Chondrocyte (in vitro differentiated cells): ENCODE measurements around the gene B4GAT1. TPM values are rescaled to one million over a fixed set of nuclear protein-coding genes. Genes with fewer than 3 reads are reported as not detected.
A peak's percentile ranks its signal among the peaks of the same experiment; 100 is the strongest.

Experiments
- DNase-seq: peaks from one replicate; pipeline ENCODE4 v3.0.0; 2021; ENCODE audit warnings: mixed read lengths, low spot score
- H3K27ac Mint-ChIP-seq: one replicate; pipeline ENCODE4 v1.8.0; 2021; ENCODE audit warnings: mild to moderate bottlenecking, moderate library complexity, mixed read lengths; ENCODE audit not compliant: unreplicated experiment
- H3K27me3 Mint-ChIP-seq: 2 replicates; pipeline ENCODE4 v1.8.0; 2021; ENCODE audit warnings: low read depth, mixed read lengths
- H3K36me3 Mint-ChIP-seq: 2 replicates; pipeline ENCODE4 v1.8.0; 2021; ENCODE audit warnings: low read depth, mixed read lengths
- H3K4me1 Mint-ChIP-seq: 2 replicates; pipeline ENCODE4 v1.8.0; 2021; ENCODE audit warnings: low read depth, mild to moderate bottlenecking, mixed read lengths
- H3K4me3 Mint-ChIP-seq: one replicate; pipeline ENCODE4 v1.8.0; 2021; ENCODE audit warnings: mild to moderate bottlenecking, moderate library complexity, mixed read lengths; ENCODE audit not compliant: unreplicated experiment
- H3K9me3 Mint-ChIP-seq: 2 replicates; pipeline ENCODE4 v1.8.0; 2021; ENCODE audit warnings: low read depth, mixed read lengths
- CTCF ChIP-seq: fragments of 200-600 bp; sonication (generic); IDR thresholded peaks from 2 replicates; pipeline ENCODE4 v1.5.0; 2021; ENCODE audit warnings: antibody characterized with exemption, mild to moderate bottlenecking, moderate library complexity
- long read RNA-seq: library from polyadenylated mRNA; stranded (forward); transcript quantifications from one replicate; pipeline ENCODE4 v2.0.0, GENCODE V29; 2021
- total RNA-seq: library from RNA; stranded (reverse); gene quantifications from 3 replicates; pipeline ENCODE4 v1.2.1, GENCODE V29; 2021

Gene B4GAT1
- total RNA-seq = 18.2 to 30.4 TPM (median 21.1 TPM) in 3 replicates
- long read RNA-seq, transcript B4GAT1-201 (2 exons, 2,072 nt) = major isoform, 48 of 63 reads
- long read RNA-seq, partial matches to known transcripts = 0 of 63 reads
- long read RNA-seq, other reads (novel, unspliced or antisense) = 15 of 63 reads

GRCh38 chr11:66347425-66348276 lies at the start of gene B4GAT1:
TSS of gene B4GAT1 (minus strand) at chr11:66347629. CDS start at chr11:66347545, 84 bp downstream.
- H3K9me3 Mint-ChIP-seq = no peaks in the 10 kb centered on the region
- no peak for TF ChIP-seq CTCF
- H3K36me3 Mint-ChIP-seq = peaks cover 2% of the 10 kb centered on the region
- peak within 1 kb of the TSS; percentile 80 for H3K27ac Mint-ChIP-seq
- H3K4me3 Mint-ChIP-seq = peak within 1 kb of the TSS; percentile 76
- peaks cover 50% of the 10 kb centered on the region for H3K4me1 Mint-ChIP-seq
- H3K27me3 Mint-ChIP-seq = no peaks in the 10 kb centered on the region
- DNase-seq = no peak

DNA sequence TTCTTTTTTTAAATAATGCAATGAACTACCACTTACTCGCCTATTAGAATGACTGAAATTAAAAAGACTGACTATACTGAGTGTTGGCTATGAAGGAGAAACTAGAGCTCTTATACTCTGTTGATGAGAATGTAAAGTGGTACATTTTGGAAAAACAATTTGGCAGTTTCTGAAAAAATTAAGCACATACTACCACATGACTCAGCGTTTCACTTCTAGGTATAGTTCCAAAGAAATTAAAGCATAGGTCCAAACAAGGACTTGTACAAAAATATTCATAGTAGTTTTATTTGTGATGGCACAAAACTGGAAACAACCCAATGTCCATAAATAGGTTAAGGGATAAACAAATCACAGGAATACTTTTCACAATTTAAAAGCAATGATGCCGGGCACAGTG lies 46.5 kb upstream of the B4GAT1 start:
- Mint-ChIP-seq H3K27ac (no peak overlapping the region), H3K9me3 (no peaks in the 10 kb centered on the region)
- DNase-seq = no peak

GRCh38 chr11:66391322-66391721 lies 43.9 kb upstream of the B4GAT1 start:
- TF ChIP-seq CTCF = no peak
- Mint-ChIP-seq H3K4me3 (no peak overlapping the region), H3K9me3 (no peaks in the 10 kb centered on the region), H3K27me3 (peaks cover 5% of the 10 kb centered on the region), H3K27ac (no peak overlapping the region), H3K4me1 (peaks cover 1% of the 10 kb centered on the region), H3K36me3 (no peaks in the 10 kb centered on the region)
- DNase-seq = no peak

More for the DNA sequence above, 46.5 kb upstream of the B4GAT1 start:
- peaks cover 8% of the 10 kb centered on the region for H3K27me3 Mint-ChIP-seq
- H3K4me3 Mint-ChIP-seq = no peak overlapping the region
- H3K36me3 Mint-ChIP-seq = no peaks in the 10 kb centered on the region
- TF ChIP-seq CTCF = no peak
- no peaks in the 10 kb centered on the region for H3K4me1 Mint-ChIP-seq

GRCh38 chr11:66388780-66389386 lies 41.5 kb upstream of the B4GAT1 start:
- TF ChIP-seq CTCF = peak; percentile 83
- H3K9me3 Mint-ChIP-seq = no peaks in the 10 kb centered on the region
- peaks cover 5% of the 10 kb centered on the region for H3K4me1 Mint-ChIP-seq
- H3K27me3 Mint-ChIP-seq = peaks cover 5% of the 10 kb centered on the region
- no peak overlapping the region for H3K4me3 Mint-ChIP-seq
- no peaks in the 10 kb centered on the region for H3K36me3 Mint-ChIP-seq
- no peak for DNase-seq
- no peak overlapping the region for H3K27ac Mint-ChIP-seq
